Thyroid gland (tissue), 4 donors: Measurements from ENCODE around the gene DOCK1. TPM values are rescaled to one million over a fixed set of nuclear protein-coding genes. Genes with fewer than 3 reads are reported as not detected.

ENCODE experiments used
- DNase-seq, 2 donors: peaks; one replicate each; pipeline ENCODE4 v3.0.0-alpha.2; 2019
- H3K27ac ChIP-seq, 3 donors: fragments of 200-600 bp; sonication (generic); 1 replicate in 2 of 3; 2 replicates in 1 of 3; pipeline ENCODE4 v1.5.1; 2016 to 2019; ENCODE audit warnings: mild to moderate bottlenecking in 1 of 3, moderate library complexity in 1 of 3
- H3K27me3 ChIP-seq: fragments of 200-600 bp; sonication (generic); one replicate; pipeline ENCODE4 v1.5.1; 2019
- H3K36me3 ChIP-seq, 2 donors: fragments of 200-600 bp; sonication (generic); one replicate each; pipeline ENCODE4 v1.5.1; 2016 to 2019
- H3K4me1 ChIP-seq, 2 donors: fragments of 200-600 bp; sonication (generic); one replicate each; pipeline ENCODE4 v1.5.1; 2017 to 2019
- H3K4me3 ChIP-seq, 3 donors: fragments of 200-600 bp; sonication (generic); replicated peaks in 1 of 3; 1 replicate in 2 of 3; 2 replicates in 1 of 3; pipeline ENCODE4 v1.5.1; 2016; ENCODE audit warnings: mild to moderate bottlenecking in 1 of 3
- H3K9me3 ChIP-seq: fragments of 200-600 bp; sonication (generic); one replicate; pipeline ENCODE4 v1.5.1; 2017
- POLR2A ChIP-seq, 2 donors: fragments of 450-650 bp; IDR thresholded peaks; one replicate each; pipeline ENCODE4 v1.6.1; 2017; ENCODE audit warnings: antibody characterized with exemption in 2 of 2, mild to moderate bottlenecking in 2 of 2, moderate library complexity in 1 of 2
- WGBS, 2 donors: methylation state at CpG; one replicate each; pipeline ENCODE4 v1.1.5; 2017; 5-methylcytosine and 5-hydroxymethylcytosine counted together
- intact Hi-C: fragments of 100-400 bp; cut with DNase I; formaldehyde crosslinking; loops from one replicate; pipeline ENCODE4 v1.15.1; 2023
- total RNA-seq, 4 donors: library from RNA; depleted of rRNA; stranded (reverse); fragments of >200 nt; gene quantifications; one replicate each; pipeline ENCODE4 v1.2.3, GENCODE V29; 2016
- TF ChIP-seq, protein P1 (sequence below), 6 experiments: fragments of 200-600 bp in 3 of 6; fragments of 450-650 bp in 3 of 6; sonication (generic) in 3 of 6; IDR thresholded peaks; one replicate each; pipeline ENCODE4 v1.5.1; 2016 to 2019; ENCODE audit warnings: antibody characterized with exemption in 6 of 6, mild to moderate bottlenecking in 2 of 6, inconsistent platforms in 1 of 6, moderate library complexity in 1 of 6

DOCK1 gene
- total RNA-seq, 4 donors from 2014 or later, result 89.7 to 217 (median 112) TPM

DNA sequence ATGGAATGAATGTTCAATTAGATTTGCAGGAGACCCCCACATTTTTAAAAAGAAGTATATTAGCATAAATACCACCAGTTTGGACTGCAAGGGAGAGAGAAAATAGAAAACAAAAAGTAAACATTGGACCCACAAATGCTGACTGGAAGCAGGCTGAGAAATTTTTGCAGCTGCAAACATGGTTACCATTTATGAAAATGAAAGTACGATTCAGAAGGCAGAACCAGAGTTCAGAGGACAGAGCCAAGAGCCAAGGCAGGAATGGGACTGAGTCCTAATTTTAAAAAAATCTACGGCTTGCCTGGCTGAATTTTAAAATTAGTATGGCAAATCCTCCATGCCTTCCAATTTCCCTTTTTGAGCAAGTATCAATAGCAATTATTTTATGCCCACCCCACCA, 569.3 kb downstream of the DOCK1 start:
- Histone ChIP-seq H3K36me3 (no peaks in the 10 kb centered on the region), H3K9me3 (no peaks in the 10 kb centered on the region), H3K4me1 (no peaks in the 10 kb centered on the region), H3K4me3 (no peak overlapping the region), H3K27me3 (no peaks in the 10 kb centered on the region), H3K27ac (no peak overlapping the region)
- intact Hi-C loops, result no loop called here
- 28 to 37% methylated on average over 2 of the region's 2 CpGs for WGBS, 2 donors
- no peak for DNase-seq
- TF ChIP-seq, protein P1, sequence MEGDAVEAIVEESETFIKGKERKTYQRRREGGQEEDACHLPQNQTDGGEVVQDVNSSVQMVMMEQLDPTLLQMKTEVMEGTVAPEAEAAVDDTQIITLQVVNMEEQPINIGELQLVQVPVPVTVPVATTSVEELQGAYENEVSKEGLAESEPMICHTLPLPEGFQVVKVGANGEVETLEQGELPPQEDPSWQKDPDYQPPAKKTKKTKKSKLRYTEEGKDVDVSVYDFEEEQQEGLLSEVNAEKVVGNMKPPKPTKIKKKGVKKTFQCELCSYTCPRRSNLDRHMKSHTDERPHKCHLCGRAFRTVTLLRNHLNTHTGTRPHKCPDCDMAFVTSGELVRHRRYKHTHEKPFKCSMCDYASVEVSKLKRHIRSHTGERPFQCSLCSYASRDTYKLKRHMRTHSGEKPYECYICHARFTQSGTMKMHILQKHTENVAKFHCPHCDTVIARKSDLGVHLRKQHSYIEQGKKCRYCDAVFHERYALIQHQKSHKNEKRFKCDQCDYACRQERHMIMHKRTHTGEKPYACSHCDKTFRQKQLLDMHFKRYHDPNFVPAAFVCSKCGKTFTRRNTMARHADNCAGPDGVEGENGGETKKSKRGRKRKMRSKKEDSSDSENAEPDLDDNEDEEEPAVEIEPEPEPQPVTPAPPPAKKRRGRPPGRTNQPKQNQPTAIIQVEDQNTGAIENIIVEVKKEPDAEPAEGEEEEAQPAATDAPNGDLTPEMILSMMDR (IDR thresholded peaks at IDR 0.05), result no peak
- TF ChIP-seq POLR2A (IDR thresholded peaks at IDR 0.05), result no peak

DNA sequence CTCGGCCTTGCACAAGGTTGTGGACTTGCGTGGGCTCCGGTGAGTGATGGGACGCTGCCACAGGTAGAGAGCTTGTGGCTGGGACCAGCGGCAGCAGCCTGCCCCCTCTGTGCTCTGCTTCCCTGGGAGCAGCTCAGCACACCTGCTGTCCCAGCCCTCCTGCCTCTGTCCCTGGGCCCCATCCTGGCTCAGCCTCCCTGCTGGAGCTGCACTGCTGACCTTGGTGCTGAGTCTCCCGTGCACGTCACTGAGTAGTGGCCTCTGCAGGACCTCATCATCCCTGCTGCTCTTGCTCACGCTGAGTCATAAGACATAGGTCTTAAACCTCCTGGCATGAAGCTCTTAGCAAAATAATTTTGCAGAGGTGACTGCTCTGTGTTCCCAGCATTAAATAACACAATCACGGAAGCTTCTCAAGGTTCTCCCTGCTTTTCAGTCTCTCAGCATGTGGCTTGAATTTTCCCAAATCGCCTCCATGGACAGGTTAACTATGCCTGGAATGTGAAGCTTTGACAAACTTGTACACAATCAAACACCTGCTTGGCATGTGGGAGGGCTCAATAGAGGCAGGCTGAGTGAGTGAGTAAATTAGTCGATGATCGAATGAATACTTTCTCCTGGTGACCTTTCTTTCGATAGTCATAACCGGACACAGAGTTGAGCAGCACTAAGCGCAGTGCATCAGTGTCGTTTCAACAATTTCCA, 580.1 kb downstream of the DOCK1 start:
- no peaks in the 10 kb centered on the region for H3K9me3 ChIP-seq
- no peaks in the 10 kb centered on the region for H3K36me3 ChIP-seq
- 59 to 67% methylated on average over 14 to 16 of the region's 16 CpGs for WGBS, 2 donors
- no peak overlapping the region for H3K4me3 ChIP-seq
- TF ChIP-seq, protein P1 (IDR thresholded peaks at IDR 0.05), result no peak
- TF ChIP-seq POLR2A (IDR thresholded peaks at IDR 0.05), result no peak
- H3K27ac ChIP-seq, result no peak overlapping the region
- no peaks in the 10 kb centered on the region for H3K4me1 ChIP-seq
- H3K27me3 ChIP-seq, result no peaks in the 10 kb centered on the region
- intact Hi-C loops, result no loop called here
- DNase-seq, result no peak

DNA sequence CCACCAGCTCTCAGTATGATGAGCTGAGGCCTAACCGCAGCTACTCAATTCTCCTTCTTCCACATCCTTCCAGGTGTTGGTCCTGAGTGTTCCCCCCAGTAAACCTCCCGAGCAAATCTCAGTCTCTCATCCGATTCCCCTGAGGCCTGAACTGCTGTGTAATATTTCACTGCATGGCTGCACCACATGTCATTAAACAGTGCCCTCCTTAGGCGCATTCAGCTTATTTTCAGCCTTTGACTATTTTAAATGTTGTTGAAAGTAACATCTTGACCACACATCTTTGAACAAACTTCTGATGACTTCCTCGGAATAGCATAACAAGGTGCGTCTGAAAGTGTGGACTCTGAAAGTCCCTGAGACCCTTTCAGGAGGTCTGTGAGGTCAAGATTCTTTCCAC, 581.1 kb downstream of the DOCK1 start:
- WGBS, 2 donors, result 81 to 82% methylated on average over 6 of the region's 6 CpGs
- Histone ChIP-seq H3K36me3 (no peaks in the 10 kb centered on the region), H3K4me3 (no peak overlapping the region), H3K4me1 (no peaks in the 10 kb centered on the region), H3K27me3 (no peaks in the 10 kb centered on the region), H3K27ac (no peak overlapping the region), H3K9me3 (no peaks in the 10 kb centered on the region)
- TF ChIP-seq POLR2A (IDR thresholded peaks at IDR 0.05), result no peak
- TF ChIP-seq, protein P1 (IDR thresholded peaks at IDR 0.05), result no peak
- intact Hi-C loops, result no loop called here
- no peak for DNase-seq

DNA sequence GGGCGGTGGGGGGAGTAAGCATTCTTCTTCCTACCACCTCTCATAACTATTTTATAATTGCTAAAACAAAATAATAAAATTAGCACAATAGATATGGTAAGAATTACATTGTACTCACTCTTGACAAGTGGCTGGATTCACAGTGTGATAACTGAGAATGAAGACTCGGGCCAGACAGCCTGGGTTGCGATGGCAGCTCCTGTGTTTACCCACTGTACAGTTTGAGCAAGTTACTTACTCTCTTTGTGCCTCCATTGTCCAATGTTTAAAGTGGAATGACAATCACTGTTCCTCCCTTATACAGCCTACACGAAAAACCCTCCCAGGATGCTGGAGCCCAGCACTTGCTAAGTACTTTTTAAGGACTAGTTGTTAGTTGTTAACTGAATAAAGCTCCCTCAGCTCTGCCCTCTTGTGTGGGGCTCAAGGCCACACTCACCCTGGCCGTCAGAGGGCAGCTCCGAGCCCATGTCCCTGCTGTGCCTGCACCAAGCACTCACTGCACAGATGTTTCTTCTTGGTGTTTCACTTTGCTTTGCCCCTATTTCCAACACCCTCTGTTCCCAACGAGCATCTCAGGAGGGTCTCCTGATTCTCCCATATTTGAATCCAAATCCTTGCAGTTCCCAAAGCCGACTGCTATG, 587.5 kb downstream of the DOCK1 start:
- 60 to 65% methylated on average over 8 of the region's 8 CpGs for WGBS, 2 donors
- intact Hi-C loops, result no loop called here
- no peak overlapping the region for H3K27ac ChIP-seq
- no peaks in the 10 kb centered on the region for H3K4me1 ChIP-seq
- H3K27me3 ChIP-seq, result no peaks in the 10 kb centered on the region
- H3K36me3 ChIP-seq, result no peaks in the 10 kb centered on the region
- DNase-seq, result no peak
- TF ChIP-seq, protein P1 (IDR thresholded peaks at IDR 0.05), result no peak
- no peak for TF ChIP-seq POLR2A (IDR thresholded peaks at IDR 0.05)
- no peaks in the 10 kb centered on the region for H3K9me3 ChIP-seq
- no peak overlapping the region for H3K4me3 ChIP-seq

DNA sequence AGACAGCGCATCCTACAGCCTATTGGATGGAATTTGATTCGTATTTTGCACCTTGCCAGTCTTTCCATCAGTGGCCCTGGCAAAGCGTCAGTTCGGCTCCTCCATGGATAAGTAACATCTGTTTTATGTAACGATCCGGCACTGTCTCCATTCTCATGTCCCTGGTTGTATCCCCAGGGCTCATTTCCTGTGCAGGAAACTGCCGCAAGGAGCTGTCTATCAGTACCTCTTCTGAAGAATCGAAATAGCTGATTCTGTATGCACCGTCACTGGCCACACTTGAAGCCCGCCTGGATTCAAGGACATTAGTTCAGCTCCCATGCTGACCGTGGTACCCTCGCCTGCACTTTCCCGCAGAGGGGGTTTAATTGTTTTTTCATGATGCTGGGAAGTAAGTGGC, 590.8 kb downstream of the DOCK1 start:
- Histone ChIP-seq H3K9me3 (no peaks in the 10 kb centered on the region), H3K27me3 (no peaks in the 10 kb centered on the region), H3K36me3 (no peaks in the 10 kb centered on the region), H3K4me3 (no peak overlapping the region), H3K27ac (no peak overlapping the region), H3K4me1 (no peaks in the 10 kb centered on the region)
- DNase-seq, result no peak
- intact Hi-C loops, result no loop called here
- WGBS, 2 donors, result 61 to 63% methylated on average over 13 of the region's 13 CpGs
- TF ChIP-seq, protein P1 (IDR thresholded peaks at IDR 0.05), result no peak
- no peak for TF ChIP-seq POLR2A (IDR thresholded peaks at IDR 0.05)
